Liver (tissue), 9 donors: ENCODE measurements around the gene RTP1. TPM values are rescaled to one million over a fixed set of nuclear protein-coding genes. Genes with fewer than 3 reads are reported as not detected.

Experiments
- DNase-seq: peaks from one replicate; pipeline ENCODE4 v3.0.0-alpha.2; 2017; ENCODE audit warnings: low spot score
- H3K27ac ChIP-seq, 2 donors: one replicate each; pipeline ENCODE4 v1.7.0; 2013; ENCODE audit warnings: inconsistent platforms in 2 of 2, low read length in 2 of 2, control low read depth in 1 of 2, low read depth in 1 of 2, mild to moderate bottlenecking in 1 of 2
- H3K27me3 ChIP-seq, 4 donors: one replicate each; pipeline versions ENCODE4 v1.6.1 to v1.7.0; 2013; ENCODE audit warnings: low read length in 3 of 4, inconsistent platforms in 1 of 4, mild to moderate bottlenecking in 1 of 4, moderate library complexity in 1 of 4; ENCODE audit not compliant: control insufficient read depth in 4 of 4, insufficient read depth in 4 of 4
- H3K36me3 ChIP-seq, 4 donors: one replicate each; pipeline versions ENCODE4 v1.6.1 to v1.7.0; 2013; ENCODE audit warnings: low read length in 3 of 4, mild to moderate bottlenecking in 3 of 4, low read depth in 1 of 4, moderate library complexity in 1 of 4; ENCODE audit not compliant: control insufficient read depth in 4 of 4, insufficient read depth in 3 of 4
- H3K4me1 ChIP-seq, 4 donors: one replicate each; pipeline versions ENCODE4 v1.6.1 to v1.7.0; 2013; ENCODE audit warnings: low read length in 3 of 4, mild to moderate bottlenecking in 3 of 4, moderate library complexity in 1 of 4; ENCODE audit not compliant: control insufficient read depth in 4 of 4, insufficient read depth in 4 of 4
- H3K4me3 ChIP-seq, 3 donors: one replicate each; pipeline versions ENCODE4 v1.6.1 to v1.7.0; 2013; ENCODE audit warnings: low read length in 3 of 3, control low read depth in 1 of 3, low read depth in 1 of 3, mild to moderate bottlenecking in 1 of 3
- H3K9ac ChIP-seq, 2 donors: one replicate each; pipeline ENCODE4 v1.7.0; 2013; ENCODE audit warnings: low read length in 2 of 2, mild to moderate bottlenecking in 2 of 2, moderate library complexity in 2 of 2, control low read depth in 1 of 2, low read depth in 1 of 2
- H3K9me3 ChIP-seq, 4 donors: one replicate each; pipeline versions ENCODE4 v1.6.1 to v1.7.0; 2013; ENCODE audit warnings: low read length in 3 of 4; ENCODE audit not compliant: control insufficient read depth in 4 of 4
- ATF3 ChIP-seq: IDR thresholded peaks from 2 replicates; pipeline ENCODE4 v1.6.1; 2016; ENCODE audit warnings: antibody characterized with exemption
- CTCF ChIP-seq: fragments of 150-350 bp; IDR thresholded peaks from 2 replicates; pipeline ENCODE4 v1.5.1; 2017; ENCODE audit warnings: improper control_type of control experiment, low read depth, low read length; ENCODE audit not compliant: missing input control
- EGR1 ChIP-seq, 2 donors: IDR thresholded peaks; 2 replicates each; pipeline ENCODE4 v1.6.1; 2016 to 2018; ENCODE audit warnings: antibody characterized with exemption in 2 of 2, low read depth in 2 of 2
- FOXA1 ChIP-seq: IDR thresholded peaks from 2 replicates; pipeline ENCODE4 v1.6.1; 2016; ENCODE audit warnings: antibody characterized with exemption
- FOXA2 ChIP-seq: IDR thresholded peaks from 2 replicates; pipeline ENCODE4 v1.6.1; 2016; ENCODE audit warnings: antibody characterized with exemption
- GABPA ChIP-seq, 2 donors: IDR thresholded peaks in 1 of 2; conservative IDR thresholded peaks in 1 of 2; 2 replicates each; pipeline ENCODE4 v1.6.1; 2016; ENCODE audit warnings: antibody characterized with exemption in 2 of 2, mild to moderate bottlenecking in 1 of 2, moderate library complexity in 1 of 2
- HNF4A ChIP-seq, 2 donors: conservative IDR thresholded peaks; 2 replicates each; pipeline ENCODE4 v1.6.1; 2016; ENCODE audit warnings: antibody characterized with exemption in 2 of 2, mild to moderate bottlenecking in 2 of 2
- HNF4G ChIP-seq: IDR thresholded peaks from 2 replicates; pipeline ENCODE4 v1.6.1; 2016; ENCODE audit warnings: antibody characterized with exemption
- JUND ChIP-seq, 2 donors: IDR thresholded peaks; 2 replicates each; pipeline ENCODE4 v1.6.1; 2016; ENCODE audit warnings: antibody characterized with exemption in 2 of 2
- MAX ChIP-seq: IDR thresholded peaks from 2 replicates; pipeline ENCODE4 v1.6.1; 2016; ENCODE audit warnings: antibody characterized with exemption
- NR2F2 ChIP-seq: IDR thresholded peaks from 2 replicates; pipeline ENCODE4 v1.6.1; 2016; ENCODE audit warnings: antibody characterized with exemption
- RAD21 ChIP-seq, 2 donors: IDR thresholded peaks; 2 replicates each; pipeline ENCODE4 v1.6.1; 2016; ENCODE audit warnings: antibody characterized with exemption in 2 of 2, mild to moderate bottlenecking in 2 of 2
- REST ChIP-seq: IDR thresholded peaks from 2 replicates; pipeline ENCODE4 v1.6.1; 2016; ENCODE audit warnings: antibody characterized with exemption, mild to moderate bottlenecking
- RXRA ChIP-seq, 2 donors: IDR thresholded peaks; 2 replicates each; pipeline ENCODE4 v1.6.1; 2017 to 2018; ENCODE audit warnings: antibody characterized with exemption in 2 of 2, mild to moderate bottlenecking in 1 of 2
- SP1 ChIP-seq: IDR thresholded peaks from 2 replicates; pipeline ENCODE4 v1.6.1; 2018; ENCODE audit warnings: antibody characterized with exemption, mild to moderate bottlenecking
- TAF1 ChIP-seq: conservative IDR thresholded peaks from 2 replicates; pipeline ENCODE4 v1.6.1; 2016; ENCODE audit warnings: antibody characterized with exemption, mild to moderate bottlenecking
- YY1 ChIP-seq: IDR thresholded peaks from 2 replicates; pipeline ENCODE4 v1.6.1; 2016; ENCODE audit warnings: antibody characterized with exemption, mild to moderate bottlenecking
- ZBTB33 ChIP-seq: IDR thresholded peaks from 2 replicates; pipeline ENCODE4 v1.6.1; 2016; ENCODE audit warnings: antibody characterized with exemption
- polyA plus RNA-seq, 2 donors: library from polyadenylated mRNA; stranded (reverse) in 1 of 2; unstranded in 1 of 2; fragments of 200-250 nt in 1 of 2; fragments of >200 nt in 1 of 2; fragmentation: Nextera tagmentation in 1 of 2; extraction: Ambion mirVana in 1 of 2; gene quantifications; one replicate each; pipeline versions ENCODE4 v1.2.1 to v1.2.3, GENCODE V29; 2013 to 2015
- total RNA-seq, 2 donors: library from RNA; depleted of rRNA; stranded (reverse); fragments of >200 nt; gene quantifications; one replicate each; pipeline ENCODE4 v1.2.3, GENCODE V29; 2014
- donor health status: healthy.
- donor health status: healthy.
- donor health status: healthy.
- donor health status: healthy.
- donor health status: healthy.

The RTP1 gene
- total and polyA plus RNA-seq, 4 donors: not detected

GRCh38 chr3:187161556-187161955, 35.7 kb upstream of the RTP1 start:
- Histone ChIP-seq H3K4me3 (no peak overlapping the region), H3K9me3 (peaks cover 0 to 7% (median 3%) of the 10 kb centered on the region in 4 donors), H3K9ac (no peak overlapping the region), H3K4me1 (no peaks in the 10 kb centered on the region), H3K27me3 (no peaks in the 10 kb centered on the region), H3K36me3 (no peaks in the 10 kb centered on the region), H3K27ac (no peak overlapping the region)
- no peak for DNase-seq
- TF ChIP-seq RXRA (IDR thresholded peaks at IDR 0.05) (no peak), NR2F2 (no peak), ATF3 (no peak), FOXA1 (no peak), GABPA (IDR thresholded peaks at IDR 0.05 in 1 of 2, conservative IDR thresholded peaks at IDR 0.05 in 1 of 2) (no peak), YY1 (no peak), EGR1 (IDR thresholded peaks at IDR 0.05; ENCODE audit: low read depth in 2 of 2) (no peak), CTCF (no peak), SP1 (no peak), TAF1 (no peak), JUND (IDR thresholded peaks at IDR 0.05) (no peak), FOXA2 (no peak), HNF4A (conservative IDR thresholded peaks at IDR 0.05) (no peak), REST (no peak), ZBTB33 (no peak), HNF4G (no peak), MAX (no peak), RAD21 (IDR thresholded peaks at IDR 0.05) (no peak)
